Keratinocyte (primary cell): ENCODE measurements around the gene FADS3.

Experiments
- EZH2 ChIP-seq: IDR thresholded peaks from one replicate; pipeline ENCODE4 v1.6.1; 2012; ENCODE audit warnings: inconsistent platforms, mild to moderate bottlenecking, low read length, moderate library complexity
- TF ChIP-seq, protein P1 (sequence below), 3 experiments: IDR thresholded peaks in 1 of 3; conservative IDR thresholded peaks in 1 of 3; optimal IDR thresholded peaks in 1 of 3; 2 replicates in 2 of 3; 3 replicates in 1 of 3; pipeline versions ENCODE3 to v1.5.1; 2011; ENCODE audit warnings: low read length in 3 of 3, mild to moderate bottlenecking in 3 of 3, moderate library complexity in 2 of 3, control low read depth in 1 of 3, inconsistent platforms in 1 of 3; ENCODE audit not compliant: insufficient read depth in 2 of 3; ENCODE audit errors: extremely low read depth in 1 of 3

GRCh38 chr11:61834278-61835048 lies 56.9 kb downstream of the FADS3 start:
- no peak for TF ChIP-seq EZH2
- TF ChIP-seq, protein P1, sequence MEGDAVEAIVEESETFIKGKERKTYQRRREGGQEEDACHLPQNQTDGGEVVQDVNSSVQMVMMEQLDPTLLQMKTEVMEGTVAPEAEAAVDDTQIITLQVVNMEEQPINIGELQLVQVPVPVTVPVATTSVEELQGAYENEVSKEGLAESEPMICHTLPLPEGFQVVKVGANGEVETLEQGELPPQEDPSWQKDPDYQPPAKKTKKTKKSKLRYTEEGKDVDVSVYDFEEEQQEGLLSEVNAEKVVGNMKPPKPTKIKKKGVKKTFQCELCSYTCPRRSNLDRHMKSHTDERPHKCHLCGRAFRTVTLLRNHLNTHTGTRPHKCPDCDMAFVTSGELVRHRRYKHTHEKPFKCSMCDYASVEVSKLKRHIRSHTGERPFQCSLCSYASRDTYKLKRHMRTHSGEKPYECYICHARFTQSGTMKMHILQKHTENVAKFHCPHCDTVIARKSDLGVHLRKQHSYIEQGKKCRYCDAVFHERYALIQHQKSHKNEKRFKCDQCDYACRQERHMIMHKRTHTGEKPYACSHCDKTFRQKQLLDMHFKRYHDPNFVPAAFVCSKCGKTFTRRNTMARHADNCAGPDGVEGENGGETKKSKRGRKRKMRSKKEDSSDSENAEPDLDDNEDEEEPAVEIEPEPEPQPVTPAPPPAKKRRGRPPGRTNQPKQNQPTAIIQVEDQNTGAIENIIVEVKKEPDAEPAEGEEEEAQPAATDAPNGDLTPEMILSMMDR (optimal IDR thresholded peaks at IDR 0.05 in 1 of 3, IDR thresholded peaks at IDR 0.05 in 1 of 3, conservative IDR thresholded peaks at IDR 0.05 in 1 of 3; ENCODE audit: extremely low read depth in 1 of 3, insufficient read depth in 2 of 3, low read length in 3 of 3): no peak
